GM18951 (cell line): Measurements from ENCODE around the gene CLDN22.

Experiments
- POLR2A ChIP-seq: IDR thresholded peaks from 4 replicates; pipeline ENCODE4 v1.6.1; 2011; ENCODE audit warnings: mild to moderate bottlenecking; ENCODE audit not compliant: insufficient read length, insufficient read depth; ENCODE audit errors: extremely low read depth
- in situ Hi-C: fragments of 300-500 bp; cut with MboI; formaldehyde crosslinking; loops from one replicate; pipeline ENCODE4 v1.12.0; 2022; ENCODE audit warnings: low sequenced_read_pairs, mixed read lengths, inconsistent platforms; ENCODE audit not compliant: unreplicated experiment

The CLDN22 gene

DNA sequence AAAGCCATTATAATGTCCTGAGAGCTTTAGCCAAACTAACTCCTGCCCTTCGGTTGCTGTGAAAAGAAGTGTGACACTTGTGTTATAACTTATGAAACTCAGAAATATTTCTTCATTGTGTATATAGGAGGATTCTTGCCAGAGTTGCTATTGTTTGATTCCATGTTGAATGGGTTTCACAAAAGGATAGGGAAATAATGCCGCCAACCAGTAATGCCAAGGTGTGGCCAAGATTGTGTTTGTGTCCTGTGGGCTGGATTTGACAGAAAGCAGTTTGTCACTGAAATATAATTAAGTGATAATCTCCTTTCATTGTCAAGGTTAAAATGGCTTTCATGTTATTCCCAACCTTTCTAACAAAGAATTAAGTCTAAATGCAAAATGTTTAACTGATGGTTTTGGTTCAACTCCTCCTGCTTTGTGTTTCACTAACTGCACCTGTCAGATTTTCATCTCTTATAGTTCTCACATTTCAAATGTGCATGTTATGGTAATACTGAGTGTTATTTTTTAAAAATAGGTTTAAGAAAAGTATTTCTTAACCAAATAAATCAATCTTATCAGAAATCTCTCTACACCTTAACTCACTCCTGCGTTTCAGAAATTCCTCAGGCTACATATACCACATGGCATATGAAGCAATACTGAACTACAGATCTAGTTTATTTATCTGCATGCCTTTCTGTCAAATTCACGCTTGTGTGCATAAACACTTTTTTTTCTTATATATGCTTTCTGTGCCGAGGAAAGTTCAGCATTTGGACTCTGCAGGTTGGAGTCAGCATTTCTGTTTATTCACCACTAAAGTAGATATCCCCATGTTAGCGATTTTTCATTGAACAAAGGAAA, at the start of gene CLDN22:
Gene CLDN22 (minus strand): TSS at position 66 of the 849 bp plus-strand sequence. CDS start 58 bp downstream, at position 8.
- in situ Hi-C loops: no loop called here
- no peak for TF ChIP-seq POLR2A

GRCh38 chr4:183369073-183369472, 49.0 kb upstream of the CLDN22 start:
- no peak for TF ChIP-seq POLR2A
- in situ Hi-C loops: no loop called here

- no peak for TF ChIP-seq POLR2A
- in situ Hi-C loops: no loop called here
Observed at GRCh38 chr4:183366206-183366835, 46.2 kb upstream of the CLDN22 start.

GRCh38 chr4:183364025-183364424, 43.9 kb upstream of the CLDN22 start:
- no peak for TF ChIP-seq POLR2A
- in situ Hi-C loops: no loop called here

DNA sequence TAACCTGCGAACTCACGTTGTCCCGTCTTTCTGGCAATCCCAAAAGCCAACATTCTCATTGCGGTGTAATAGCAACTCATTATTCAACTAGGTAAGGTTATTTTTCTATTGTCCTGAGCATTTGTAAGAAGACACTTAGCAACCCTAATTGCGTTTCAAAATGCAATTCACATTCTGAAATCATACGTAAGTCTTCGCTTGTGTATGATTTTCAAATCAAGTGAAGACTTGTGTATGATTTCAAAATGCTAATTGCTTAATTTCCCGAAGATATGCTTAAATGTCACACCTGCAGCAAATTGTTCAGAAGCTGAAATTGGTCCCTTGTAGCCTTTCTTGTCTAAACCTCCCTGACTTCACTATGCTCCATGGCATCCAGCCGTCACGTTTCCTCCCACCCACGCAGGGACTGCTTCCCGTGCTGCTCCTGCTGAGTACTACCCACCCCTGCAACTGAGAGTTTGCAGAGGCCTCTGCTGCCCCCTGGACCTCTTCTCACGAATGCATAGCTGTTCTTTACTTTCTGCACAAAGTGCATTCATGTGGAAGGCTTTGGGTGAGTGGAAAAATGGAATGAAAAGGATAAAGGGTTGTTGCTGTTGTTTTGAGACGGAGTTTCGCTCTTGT, 43.0 kb upstream of the CLDN22 start:
- in situ Hi-C loops: no loop called here
- no peak for TF ChIP-seq POLR2A

- in situ Hi-C loops: no loop called here
- no peak for TF ChIP-seq POLR2A
Observed at GRCh38 chr4:183362036-183362435, 42.0 kb upstream of the CLDN22 start.

DNA sequence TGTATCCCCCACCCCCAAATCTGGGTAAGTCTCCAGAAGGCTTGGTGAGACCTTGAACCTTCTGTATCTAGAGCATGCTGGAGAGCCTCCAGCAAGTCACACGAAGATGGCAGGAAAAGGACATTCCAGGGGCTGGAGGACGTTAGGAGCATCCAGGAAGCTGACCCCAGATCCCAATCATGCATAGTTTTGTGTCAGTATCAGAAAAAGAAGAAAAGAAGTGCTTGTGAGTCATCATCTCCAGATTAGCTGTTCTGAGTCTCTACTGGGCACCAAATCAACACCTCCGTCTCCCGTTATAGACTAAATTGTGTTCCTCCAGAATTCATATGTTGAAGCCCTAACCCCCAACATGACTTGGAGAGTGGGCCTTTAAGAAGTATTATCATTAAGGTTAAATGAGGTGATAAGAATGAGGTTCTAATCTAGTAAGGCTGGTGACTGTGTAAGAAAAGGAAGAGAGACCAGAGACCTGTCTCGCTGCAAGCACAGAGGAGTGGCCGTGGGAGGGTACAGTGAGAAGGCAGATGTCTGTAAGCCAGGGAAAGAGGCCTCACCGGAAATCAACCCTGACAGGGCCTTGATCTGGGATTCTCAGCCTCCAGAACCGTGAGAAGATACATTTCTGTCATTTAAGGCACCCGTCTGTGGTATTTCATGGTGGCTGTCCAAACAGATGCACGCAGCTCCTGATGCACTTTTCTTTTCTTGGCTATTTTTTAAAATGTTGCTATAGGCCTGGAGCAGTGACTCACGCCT, 40.3 kb upstream of the CLDN22 start:
- TF ChIP-seq POLR2A: no peak
- in situ Hi-C loops: no loop called here

- in situ Hi-C loops: no loop called here
- TF ChIP-seq POLR2A: no peak
Observed at GRCh38 chr4:183358215-183358755, 38.2 kb upstream of the CLDN22 start.

DNA sequence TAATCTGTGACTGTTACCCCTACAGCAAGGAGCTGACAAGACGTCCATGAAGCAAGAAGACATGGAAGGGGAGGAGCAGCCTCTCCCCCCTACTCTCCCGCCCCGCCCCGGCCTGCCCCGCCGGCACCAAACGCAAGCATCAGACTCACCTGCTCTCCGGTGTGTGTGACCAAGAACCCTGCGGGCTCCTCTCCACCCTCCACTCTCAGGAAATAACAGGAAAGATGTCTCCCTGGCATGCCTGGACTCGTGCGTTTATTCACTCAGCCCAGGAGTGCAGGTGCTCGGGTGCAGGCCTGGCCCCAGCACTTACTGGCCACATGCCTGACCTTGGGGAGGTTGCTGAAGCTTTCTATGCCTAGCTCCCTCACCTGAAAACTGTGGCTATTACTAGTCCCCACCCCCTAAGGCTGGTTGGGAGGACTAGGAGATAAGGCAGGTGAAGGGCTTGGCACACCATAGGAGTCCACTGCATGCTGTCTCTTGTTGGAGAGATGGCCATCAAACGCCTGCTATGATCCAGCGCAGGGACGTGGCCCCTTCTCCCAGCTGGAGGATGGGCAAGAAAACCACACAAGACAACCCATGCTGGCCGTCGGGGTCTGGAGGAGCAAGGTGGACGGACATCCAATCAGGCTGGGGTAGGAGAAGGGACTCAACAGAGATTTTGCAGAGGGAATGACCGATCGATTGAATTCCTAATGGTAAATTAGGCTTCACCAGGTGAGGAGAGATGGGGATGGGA, 37.0 kb upstream of the CLDN22 start:
- in situ Hi-C loops: no loop called here
- no peak for TF ChIP-seq POLR2A

DNA sequence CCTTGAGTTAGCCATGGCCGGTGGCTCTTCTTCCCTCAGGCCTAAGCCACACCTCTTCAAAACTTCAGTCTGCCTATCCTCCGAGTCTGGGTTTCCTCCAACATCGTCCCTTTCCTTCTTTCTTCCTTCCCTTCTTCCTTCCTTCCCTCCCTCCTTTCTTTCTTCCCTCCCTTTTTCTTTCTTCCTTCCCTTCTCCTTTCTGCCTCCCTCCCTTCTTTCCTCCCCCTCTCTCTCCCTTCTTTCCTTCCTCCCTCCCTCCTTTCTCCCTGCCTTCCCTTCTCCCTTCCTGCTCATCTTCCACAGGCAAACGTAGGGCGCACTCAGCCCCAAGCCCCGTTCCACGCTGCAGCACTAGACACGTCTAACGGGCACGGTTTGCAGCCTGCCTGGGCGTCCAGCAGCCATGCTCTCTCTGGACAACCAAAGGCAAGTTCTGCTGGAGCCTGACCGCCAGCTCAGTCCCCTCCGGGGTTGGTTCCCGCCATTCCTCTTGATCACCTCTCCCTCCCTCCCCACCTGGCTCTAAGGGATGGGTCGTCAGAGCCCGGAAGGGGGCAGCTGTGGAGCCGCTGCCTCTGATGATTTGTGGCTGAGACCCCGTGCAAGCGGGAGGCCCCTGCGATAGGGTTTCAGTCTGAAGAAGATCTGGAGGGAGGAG, 36.2 kb upstream of the CLDN22 start:
- no peak for TF ChIP-seq POLR2A
- in situ Hi-C loops: no loop called here

DNA sequence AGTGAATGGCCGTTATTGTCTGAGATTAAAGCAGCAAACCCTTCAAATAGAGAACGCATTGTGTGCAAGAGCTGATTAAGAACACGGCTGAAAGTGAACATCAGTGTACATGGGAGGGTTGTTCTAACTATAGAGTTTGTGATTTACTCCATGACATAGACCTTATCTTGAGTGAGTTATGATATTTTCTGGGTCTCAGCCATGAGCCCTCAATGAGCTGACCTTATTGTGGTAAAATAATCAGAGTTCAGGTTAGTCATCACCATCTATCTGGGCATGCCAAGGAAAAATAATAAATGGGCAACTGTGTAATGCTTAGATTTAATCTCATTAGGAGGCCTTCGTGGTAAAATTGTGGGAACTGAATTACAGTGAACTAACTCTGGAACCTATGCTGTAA, 35.3 kb upstream of the CLDN22 start:
- in situ Hi-C loops: no loop called here
- TF ChIP-seq POLR2A: no peak

GRCh38 chr4:183354219-183354618, 34.1 kb upstream of the CLDN22 start:
- no peak for TF ChIP-seq POLR2A
- in situ Hi-C loops: no loop called here

GRCh38 chr4:183353557-183353956, 33.5 kb upstream of the CLDN22 start:
- in situ Hi-C loops: no loop called here
- no peak for TF ChIP-seq POLR2A
